Measurements from ENCODE around the gene PRRG4. TPM values are rescaled to one million over a fixed set of nuclear protein-coding genes. Genes with fewer than 3 reads are reported as not detected.

PRRG4 gene
- polyA plus RNA-seq, 1 experiment, result not detected

DNA sequence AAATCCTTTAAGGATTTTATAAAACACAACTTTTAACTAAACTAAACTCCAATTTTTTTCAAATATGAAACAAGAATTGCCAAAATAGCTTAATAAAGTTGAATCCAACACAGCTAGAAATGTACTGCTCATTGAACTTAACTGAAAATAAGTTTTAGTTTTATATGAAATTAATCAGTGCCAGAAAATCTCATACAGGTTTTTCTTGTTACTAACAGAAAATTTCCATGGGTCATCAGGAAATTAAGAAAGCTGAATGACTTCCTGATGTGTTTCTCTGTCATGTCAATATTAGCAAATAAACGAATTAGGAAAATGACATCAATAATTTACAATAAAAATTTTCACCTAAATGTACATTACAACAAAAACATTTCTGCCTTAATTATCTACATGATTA lies 38.8 kb upstream of the PRRG4 start:
- TF ChIP-seq, protein P1, sequence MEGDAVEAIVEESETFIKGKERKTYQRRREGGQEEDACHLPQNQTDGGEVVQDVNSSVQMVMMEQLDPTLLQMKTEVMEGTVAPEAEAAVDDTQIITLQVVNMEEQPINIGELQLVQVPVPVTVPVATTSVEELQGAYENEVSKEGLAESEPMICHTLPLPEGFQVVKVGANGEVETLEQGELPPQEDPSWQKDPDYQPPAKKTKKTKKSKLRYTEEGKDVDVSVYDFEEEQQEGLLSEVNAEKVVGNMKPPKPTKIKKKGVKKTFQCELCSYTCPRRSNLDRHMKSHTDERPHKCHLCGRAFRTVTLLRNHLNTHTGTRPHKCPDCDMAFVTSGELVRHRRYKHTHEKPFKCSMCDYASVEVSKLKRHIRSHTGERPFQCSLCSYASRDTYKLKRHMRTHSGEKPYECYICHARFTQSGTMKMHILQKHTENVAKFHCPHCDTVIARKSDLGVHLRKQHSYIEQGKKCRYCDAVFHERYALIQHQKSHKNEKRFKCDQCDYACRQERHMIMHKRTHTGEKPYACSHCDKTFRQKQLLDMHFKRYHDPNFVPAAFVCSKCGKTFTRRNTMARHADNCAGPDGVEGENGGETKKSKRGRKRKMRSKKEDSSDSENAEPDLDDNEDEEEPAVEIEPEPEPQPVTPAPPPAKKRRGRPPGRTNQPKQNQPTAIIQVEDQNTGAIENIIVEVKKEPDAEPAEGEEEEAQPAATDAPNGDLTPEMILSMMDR (IDR thresholded peaks at IDR 0.05; ENCODE audit: insufficient read depth, low read depth, low read length), result no peak
- Histone ChIP-seq H3K27me3 (ENCODE audit: control insufficient read depth, insufficient read depth, low read length) (peaks cover 3% of the 10 kb centered on the region; the same call in 1 of the 2 replicates), H3K36me3 (ENCODE audit: control insufficient read depth, insufficient read depth, low read length) (no peaks in the 10 kb centered on the region), H3K4me3 (ENCODE audit: low read depth, low read length) (no peak overlapping the region)
- ChIA-PET POLR2A (no interaction called here), CTCF (interaction anchor here (1.5 to 7.3 kb wide), 3 partner anchors 16 to 469 kb away, joined by 4 to 57 read pairs (median 4); no protein-coding TSS in a partner anchor)
- no peak for DNase-seq (ENCODE audit: low read depth)

DNA sequence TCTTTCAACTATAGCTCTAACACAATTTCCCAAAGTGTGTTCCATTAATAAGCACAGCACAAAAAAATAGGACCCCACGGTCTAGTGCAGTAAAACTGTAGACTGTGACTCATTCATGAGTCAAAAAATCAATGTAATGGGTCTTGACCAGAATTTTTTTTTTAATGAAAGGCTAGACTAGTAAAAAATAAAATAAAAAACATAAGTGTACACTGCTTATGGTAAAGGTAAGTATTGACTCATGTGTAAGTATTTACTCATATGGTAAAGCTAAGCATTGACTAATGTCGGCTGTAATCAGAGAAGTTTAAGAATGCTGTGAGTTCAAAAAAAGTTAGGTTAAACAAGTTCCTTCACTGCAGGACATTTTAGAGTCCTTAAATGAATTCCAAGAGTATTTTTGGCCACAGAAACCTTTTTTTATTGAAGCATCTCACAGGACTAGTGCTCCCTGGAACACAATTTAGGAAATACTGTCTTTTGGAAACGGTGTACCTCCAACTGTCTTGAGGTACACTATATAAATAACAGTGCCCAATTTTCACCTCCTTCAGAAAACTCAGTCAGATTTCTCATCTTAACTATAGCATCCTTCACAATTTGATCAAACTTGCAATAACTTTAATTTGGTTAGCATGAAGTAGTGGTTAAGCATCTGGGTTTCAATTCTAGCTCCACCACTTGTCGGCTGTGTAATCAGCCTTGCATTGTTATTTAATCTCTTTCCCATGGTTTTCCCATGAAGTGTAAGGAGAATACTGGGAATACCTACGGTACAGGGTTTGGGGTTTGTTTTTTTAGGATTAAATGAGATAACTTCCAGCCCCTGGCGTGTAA lies 37.4 kb upstream of the PRRG4 start:
- H3K27me3 ChIP-seq (ENCODE audit: control insufficient read depth, insufficient read depth, low read length), result peaks cover 2% of the 10 kb centered on the region; the same call in 1 of the 2 replicates
- H3K4me3 ChIP-seq (ENCODE audit: low read depth, low read length), result no peak overlapping the region
- CTCF ChIA-PET, result interaction anchor here (0.7 to 7.3 kb wide), 10 partner anchors 8 to 470 kb away, joined by 3 to 57 read pairs (median 4); no protein-coding TSS in a partner anchor
- POLR2A ChIA-PET, result no interaction called here
- no peaks in the 10 kb centered on the region for H3K36me3 ChIP-seq (ENCODE audit: control insufficient read depth, insufficient read depth, low read length)
- no peak for DNase-seq (ENCODE audit: low read depth)
- TF ChIP-seq, protein P1 (IDR thresholded peaks at IDR 0.05; ENCODE audit: insufficient read depth, low read depth, low read length), result no peak

DNA sequence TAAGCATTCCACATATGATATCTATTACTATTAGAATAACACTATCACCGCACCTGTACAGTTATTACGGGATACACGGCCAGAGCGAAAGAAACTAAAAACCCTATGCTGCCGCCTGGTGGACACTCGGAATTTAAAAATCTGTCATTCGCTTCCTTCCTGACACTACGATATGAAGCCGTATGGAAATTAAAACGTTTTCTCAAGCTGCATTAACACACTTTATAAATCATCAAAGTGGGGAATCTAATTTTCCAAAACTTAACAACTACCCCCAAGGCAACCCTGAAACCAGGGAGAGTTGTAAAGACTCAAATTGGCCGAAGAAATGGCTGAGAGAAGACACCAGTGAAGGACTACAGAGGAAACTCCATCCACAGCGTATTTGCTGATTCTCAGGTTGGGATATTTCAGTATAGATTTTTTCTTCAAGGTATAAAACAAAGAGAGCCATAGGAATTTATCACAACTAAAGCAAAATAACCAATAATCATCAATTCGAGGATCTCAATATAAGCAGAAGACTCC lies 36.7 kb upstream of the PRRG4 start:
- DNase-seq (ENCODE audit: low read depth), result peak; percentile 1
- Histone ChIP-seq H3K27me3 (ENCODE audit: control insufficient read depth, insufficient read depth, low read length) (peaks cover 2% of the 10 kb centered on the region; the same call in 1 of the 2 replicates), H3K36me3 (ENCODE audit: control insufficient read depth, insufficient read depth, low read length) (no peaks in the 10 kb centered on the region), H3K4me3 (ENCODE audit: low read depth, low read length) (no peak overlapping the region)
- POLR2A ChIA-PET, result no interaction called here
- CTCF ChIA-PET, result interaction anchor here (0.8 to 7.3 kb wide), 6 partner anchors 9 to 471 kb away, joined by 3 to 57 read pairs (median 4); no protein-coding TSS in a partner anchor
- TF ChIP-seq, protein P1 (IDR thresholded peaks at IDR 0.05; ENCODE audit: insufficient read depth, low read depth, low read length), result peak; percentile 65

DNA sequence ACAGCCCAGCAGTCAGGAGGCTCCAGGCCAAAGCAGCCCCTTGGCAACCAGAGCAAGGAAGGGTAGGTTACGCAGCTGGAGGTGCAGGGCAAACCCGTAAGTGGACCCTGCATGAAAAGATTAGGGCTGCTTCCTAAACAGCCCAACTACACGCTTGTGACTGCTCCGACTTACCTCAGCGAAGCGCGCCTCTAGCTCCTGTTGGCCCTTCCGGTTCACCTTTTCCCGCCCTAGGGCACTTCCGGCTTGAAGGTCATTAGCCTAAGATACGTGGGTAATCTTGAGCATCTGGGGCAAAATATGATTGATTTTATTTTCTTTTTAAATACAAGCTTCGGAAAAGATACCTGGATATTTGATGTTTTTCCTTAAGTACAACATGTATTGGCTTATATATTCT lies 35.3 kb upstream of the PRRG4 start, which contains the start of gene CCDC73:
Gene CCDC73, minus strand, starts transcription at position 224 of the 400 bp plus-strand sequence. CDS start 34,419 bp downstream, outside the sequence.
- ChIA-PET CTCF (interaction anchor here (0.6 to 7.3 kb wide), 4 partner anchors 10 to 472 kb away, joined by 3 to 57 read pairs (median 3); no protein-coding TSS in a partner anchor), POLR2A (no interaction called here)
- Histone ChIP-seq H3K27me3 (ENCODE audit: control insufficient read depth, insufficient read depth, low read length) (peaks cover 2% of the 10 kb centered on the region; the same call in 1 of the 2 replicates), H3K36me3 (ENCODE audit: control insufficient read depth, insufficient read depth, low read length) (no peaks in the 10 kb centered on the region), H3K4me3 (ENCODE audit: low read depth, low read length) (no peak within 1 kb of the TSS)
- DNase-seq (ENCODE audit: low read depth), result no peak
- TF ChIP-seq, protein P1 (IDR thresholded peaks at IDR 0.05; ENCODE audit: insufficient read depth, low read depth, low read length), result no peak

DNA sequence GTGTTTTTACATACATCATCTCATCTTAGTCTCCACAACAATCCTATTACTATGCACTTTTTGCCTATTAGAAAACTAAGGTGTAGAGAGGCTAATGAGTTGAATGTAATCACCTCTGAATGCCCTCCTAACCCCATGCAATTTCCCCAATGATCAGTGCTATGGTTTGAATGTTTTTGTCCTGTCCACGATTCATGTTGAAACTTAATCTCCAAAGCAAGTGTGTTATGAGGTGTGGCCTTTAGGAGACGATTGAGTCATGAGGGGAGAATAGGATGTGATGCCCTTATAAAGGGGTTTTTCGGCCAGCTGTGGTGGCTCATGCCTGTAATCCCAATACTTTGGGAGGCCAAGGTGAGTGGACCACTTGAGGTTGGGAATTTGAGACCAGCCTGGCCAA lies 33.3 kb upstream of the PRRG4 start:
- ChIA-PET POLR2A (no interaction called here), CTCF (interaction anchor here (0.6 to 7.3 kb wide), 2 partner anchors 474 to 494 kb away, joined by 3 to 57 read pairs; no protein-coding TSS in a partner anchor)
- TF ChIP-seq, protein P1 (IDR thresholded peaks at IDR 0.05; ENCODE audit: insufficient read depth, low read depth, low read length), result no peak
- no peaks in the 10 kb centered on the region for H3K36me3 ChIP-seq (ENCODE audit: control insufficient read depth, insufficient read depth, low read length)
- peaks cover 2% of the 10 kb centered on the region; the same call in 1 of the 2 replicates for H3K27me3 ChIP-seq (ENCODE audit: control insufficient read depth, insufficient read depth, low read length)
- H3K4me3 ChIP-seq (ENCODE audit: low read depth, low read length), result no peak overlapping the region
- DNase-seq (ENCODE audit: low read depth), result no peak
